Body of pancreas (tissue), 4 donors: Measurements from ENCODE around the gene FOSB. TPM values are rescaled to one million over a fixed set of nuclear protein-coding genes. Genes with fewer than 3 reads are reported as not detected.

Experiments used
- ATAC-seq: fragments of 150-250 bp; one replicate; pipeline ENCODE4 v1.9.1; 2016
- DNase-seq, 4 donors: peaks; one replicate each; pipeline ENCODE4 v3.0.0-alpha.2; 2019
- H3K27ac ChIP-seq, 4 donors: fragments of 200-600 bp; sonication (generic); 1 replicate in 3 of 4; 2 replicates in 1 of 4; pipeline versions ENCODE4 v1.5.1 to v1.6.1; 2016 to 2019; ENCODE audit warnings: mild to moderate bottlenecking in 1 of 4, mixed read lengths in 1 of 4, moderate library complexity in 1 of 4
- H3K27me3 ChIP-seq, 2 donors: fragments of 200-600 bp; sonication (generic); one replicate each; pipeline ENCODE4 v1.6.0; 2016; ENCODE audit warnings: mild to moderate bottlenecking in 1 of 2
- H3K36me3 ChIP-seq, 2 donors: fragments of 200-600 bp; sonication (generic); replicated peaks in 1 of 2; 2 replicates each; pipeline ENCODE4 v1.5.1; 2016; ENCODE audit warnings: low read depth in 2 of 2; ENCODE audit not compliant: insufficient read depth in 1 of 2
- H3K4me1 ChIP-seq: fragments of 200-600 bp; sonication (generic); one replicate; pipeline ENCODE4 v1.6.0; 2016
- H3K4me3 ChIP-seq, 2 donors: fragments of 200-600 bp; sonication (generic); 1 replicate in 1 of 2; 2 replicates in 1 of 2; pipeline ENCODE4 v1.5.1; 2016 to 2019
- H3K9me3 ChIP-seq, 3 donors: fragments of 200-600 bp; sonication (generic); 1 replicate in 2 of 3; 2 replicates in 1 of 3; pipeline ENCODE4 v1.5.1; 2016
- CTCF ChIP-seq, 7 experiments: fragments of 450-650 bp in 4 of 7; fragments of 200-600 bp in 3 of 7; sonication (generic) in 3 of 7; IDR thresholded peaks; one replicate each; pipeline ENCODE4 v1.5.1; 2016 to 2019; ENCODE audit warnings: antibody characterized with exemption in 7 of 7
- POLR2A ChIP-seq, 3 donors: fragments of 450-650 bp; IDR thresholded peaks; one replicate each; pipeline ENCODE4 v1.6.1; 2016; ENCODE audit warnings: antibody characterized with exemption in 3 of 3, mild to moderate bottlenecking in 2 of 3
- WGBS, 2 donors: methylation state at CpG; one replicate each; pipeline ENCODE4 v1.1.5; 2017; 5-methylcytosine and 5-hydroxymethylcytosine counted together
- intact Hi-C: fragments of 100-400 bp; cut with DNase I; formaldehyde crosslinking; loops from one replicate; pipeline ENCODE4 v1.15.1; 2023
- total RNA-seq, 2 donors: library from RNA; depleted of rRNA; stranded (reverse); fragments of >200 nt; gene quantifications; one replicate each; pipeline ENCODE4 v1.1.0, GENCODE V29; 2016

The FOSB gene
- total RNA-seq, 2 donors from 2014 or later: 4.2 to 84.7 TPM

- TF ChIP-seq CTCF (IDR thresholded peaks at IDR 0.05) (peak; percentile 25 to 60 (median 48)), POLR2A (IDR thresholded peaks at IDR 0.05) (peak; percentile 84 to 89 (median 85))
- intact Hi-C loops: no loop called here
- Histone ChIP-seq H3K36me3 (no peaks in the 10 kb centered on the region), H3K4me1 (peaks cover 23% of the 10 kb centered on the region), H3K4me3 (peak overlapping the region; percentile 60 to 97), H3K27ac (peak overlapping the region; percentile 90 to 99 (median 94)), H3K27me3 (no peaks in the 10 kb centered on the region), H3K9me3 (no peaks in the 10 kb centered on the region)
- peak; percentile 83 for ATAC-seq
- DNase-seq: peak; percentile 96
- 0 to 5% methylated on average over 4 to 47 of the region's 47 CpGs for WGBS, 2 donors
Measured at GRCh38 chr19:45506246-45506988, 38.6 kb downstream of the FOSB start.

GRCh38 chr19:45506989-45507871 lies 39.4 kb downstream of the FOSB start, which contains the start of gene VASP:
Gene VASP, plus strand, starts transcription at chr19:45507479. Its CDS starts 293 bp downstream, at chr19:45507772.
- peak within 1 kb of the TSS; percentile 60 to 97 for H3K4me3 ChIP-seq
- H3K27ac ChIP-seq: peak within 1 kb of the TSS; percentile 90 to 99 (median 94)
- no peaks in the 10 kb centered on the region for H3K27me3 ChIP-seq
- H3K4me1 ChIP-seq: peaks cover 23% of the 10 kb centered on the region
- DNase-seq (peak; percentile 89 to 93 (median 90)), ATAC-seq (peak; percentile 76)
- intact Hi-C loops: no loop called here
- H3K9me3 ChIP-seq: no peaks in the 10 kb centered on the region
- TF ChIP-seq POLR2A (IDR thresholded peaks at IDR 0.05) (peak; percentile 91 to 97 (median 95)), CTCF (IDR thresholded peaks at IDR 0.05) (peak in 3 of 7 experiments; percentile 1 to 5 (median 2))
- WGBS, 2 donors: 0% methylated on average over 11 to 41 of the region's 65 CpGs
- H3K36me3 ChIP-seq: no peaks in the 10 kb centered on the region

- WGBS, 2 donors: 0 to 1% methylated on average over 14 to 21 of the region's 22 CpGs
- intact Hi-C loops: no loop called here
- TF ChIP-seq POLR2A (IDR thresholded peaks at IDR 0.05) (no peak), CTCF (IDR thresholded peaks at IDR 0.05) (no peak)
Measured at GRCh38 chr19:45507872-45508416, 40.1 kb downstream of the FOSB start.

GRCh38 chr19:45508417-45508860 lies 40.6 kb downstream of the FOSB start:
- no peak for ATAC-seq
- H3K27ac ChIP-seq: peak overlapping the region; percentile 90 to 99 (median 94)
- peaks cover 25% of the 10 kb centered on the region for H3K4me1 ChIP-seq

More at GRCh38 chr19:45507872-45508416, 40.1 kb downstream of the FOSB start:
- no peaks in the 10 kb centered on the region for H3K27me3 ChIP-seq
- no peak for ATAC-seq
- H3K4me1 ChIP-seq: peaks cover 23% of the 10 kb centered on the region
- no peaks in the 10 kb centered on the region for H3K9me3 ChIP-seq
- no peaks in the 10 kb centered on the region for H3K36me3 ChIP-seq
- peak overlapping the region; percentile 60 to 97 for H3K4me3 ChIP-seq
- H3K27ac ChIP-seq: peak overlapping the region; percentile 90 to 99 (median 94)
- DNase-seq: peak; percentile 39 to 49 (median 45)

More at GRCh38 chr19:45508417-45508860, 40.6 kb downstream of the FOSB start:
- Histone ChIP-seq H3K4me3 (peak overlapping the region; percentile 60 to 97), H3K9me3 (no peaks in the 10 kb centered on the region), H3K27me3 (no peaks in the 10 kb centered on the region), H3K36me3 (no peaks in the 10 kb centered on the region)
- intact Hi-C loops: no loop called here
- TF ChIP-seq CTCF (IDR thresholded peaks at IDR 0.05) (no peak), POLR2A (IDR thresholded peaks at IDR 0.05) (no peak)
- 0 to 2% methylated on average over 1 to 11 of the region's 26 CpGs for WGBS, 2 donors
- DNase-seq: peak; percentile 52 to 68 (median 66)
